ENCODE results near the gene ACTR2.

DNA sequence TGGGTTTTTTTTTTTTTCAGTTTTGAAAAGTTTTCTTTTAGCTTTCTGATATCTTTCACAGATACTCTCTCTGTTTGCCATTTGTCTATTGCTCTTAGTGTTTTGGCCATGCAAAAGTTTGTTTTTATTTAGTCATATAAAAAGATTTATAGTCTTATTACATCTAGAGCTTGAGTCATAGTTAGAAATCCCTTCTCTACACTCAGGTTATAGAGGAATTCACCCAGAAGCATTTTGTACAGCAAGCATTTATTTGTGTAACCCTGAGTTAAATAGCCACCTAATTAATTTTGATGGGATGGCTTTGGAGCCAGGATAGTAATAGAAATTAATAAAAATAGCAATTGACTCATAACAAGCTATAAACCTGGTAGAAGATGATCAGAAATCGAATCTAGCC is 35.6 kb downstream of the ACTR2 start:
- TF ChIP-seq RAD21 (IDR thresholded peaks at IDR 0.05; ENCODE audit: low read depth) (no peak), REST (IDR thresholded peaks at IDR 0.05; ENCODE audit: low read depth) (no peak), CEBPB (IDR thresholded peaks at IDR 0.05) (no peak), YY1 (IDR thresholded peaks at IDR 0.05; ENCODE audit: low read depth) (no peak), EP300 (IDR thresholded peaks at IDR 0.05; ENCODE audit: borderline replicate concordance) (no peak), NFIC (IDR thresholded peaks at IDR 0.05) (no peak), CREB1 (IDR thresholded peaks at IDR 0.05; ENCODE audit: low read depth) (no peak)
- TF ChIP-seq, protein P1, sequence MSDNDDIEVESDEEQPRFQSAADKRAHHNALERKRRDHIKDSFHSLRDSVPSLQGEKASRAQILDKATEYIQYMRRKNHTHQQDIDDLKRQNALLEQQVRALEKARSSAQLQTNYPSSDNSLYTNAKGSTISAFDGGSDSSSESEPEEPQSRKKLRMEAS (IDR thresholded peaks at IDR 0.05): no peak
- TF ChIP-seq, protein P2, sequence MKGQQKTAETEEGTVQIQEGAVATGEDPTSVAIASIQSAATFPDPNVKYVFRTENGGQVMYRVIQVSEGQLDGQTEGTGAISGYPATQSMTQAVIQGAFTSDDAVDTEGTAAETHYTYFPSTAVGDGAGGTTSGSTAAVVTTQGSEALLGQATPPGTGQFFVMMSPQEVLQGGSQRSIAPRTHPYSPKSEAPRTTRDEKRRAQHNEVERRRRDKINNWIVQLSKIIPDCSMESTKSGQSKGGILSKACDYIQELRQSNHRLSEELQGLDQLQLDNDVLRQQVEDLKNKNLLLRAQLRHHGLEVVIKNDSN (IDR thresholded peaks at IDR 0.05): no peak
